AG10803 (cell line): ENCODE data around the gene PPP6R1.

Source experiments
- DNase-seq: peaks from one replicate; pipeline ENCODE4 v3.0.0; 2010; ENCODE audit warnings: low read depth
- H3K4me3 ChIP-seq: 2 replicates; pipeline ENCODE4 v1.5.1; 2011; ENCODE audit warnings: mild to moderate bottlenecking, low read length, control low read depth
- CTCF ChIP-seq: conservative IDR thresholded peaks from 2 replicates; pipeline ENCODE4 v1.5.1; 2011; ENCODE audit warnings: mild to moderate bottlenecking, low read length, control low read depth, inconsistent platforms

Gene PPP6R1

GRCh38 chr19:55257461-55258420, 1.1 kb downstream of the PPP6R1 start:
- peak; percentile 12 for DNase-seq
- peak overlapping the region; percentile 88 for H3K4me3 ChIP-seq
- no peak for TF ChIP-seq CTCF

- DNase-seq = peak; percentile 5
- TF ChIP-seq CTCF = no peak
Observed at GRCh38 chr19:55256562-55257460, 2.0 kb downstream of the PPP6R1 start.

GRCh38 chr19:55255618-55256423, 3.0 kb downstream of the PPP6R1 start:
- DNase-seq = peak; percentile 15
- H3K4me3 ChIP-seq = peak overlapping the region; percentile 88

More at GRCh38 chr19:55256562-55257460, 2.0 kb downstream of the PPP6R1 start:
- H3K4me3 ChIP-seq = peak overlapping the region; percentile 88

GRCh38 chr19:55254625-55254977, 4.2 kb downstream of the PPP6R1 start:
- no peak overlapping the region for H3K4me3 ChIP-seq
- TF ChIP-seq CTCF = no peak
- DNase-seq = no peak

More at GRCh38 chr19:55255618-55256423, 3.0 kb downstream of the PPP6R1 start:
- no peak for TF ChIP-seq CTCF

- H3K4me3 ChIP-seq = no peak overlapping the region
- no peak for DNase-seq
- TF ChIP-seq CTCF = no peak
Observed at GRCh38 chr19:55253842-55254624, 4.8 kb downstream of the PPP6R1 start.
